Stimulated activated CD4-positive, alpha-beta T cell treated with anti-CD3 and anti-CD28 coated beads, Interleukin-12 subunit alpha, Interleukin-12 subunit beta, amount 100 ng/mL, for 4 hours (primary cell): ENCODE results near the gene PRCD.

Source experiments
- DNase-seq: peaks from one replicate; pipeline ENCODE4 v3.0.0-alpha.2; 2020

The PRCD gene

GRCh38 chr17:76575570-76575969, 35.7 kb downstream of the PRCD start:
- DNase-seq = no peak

DNA sequence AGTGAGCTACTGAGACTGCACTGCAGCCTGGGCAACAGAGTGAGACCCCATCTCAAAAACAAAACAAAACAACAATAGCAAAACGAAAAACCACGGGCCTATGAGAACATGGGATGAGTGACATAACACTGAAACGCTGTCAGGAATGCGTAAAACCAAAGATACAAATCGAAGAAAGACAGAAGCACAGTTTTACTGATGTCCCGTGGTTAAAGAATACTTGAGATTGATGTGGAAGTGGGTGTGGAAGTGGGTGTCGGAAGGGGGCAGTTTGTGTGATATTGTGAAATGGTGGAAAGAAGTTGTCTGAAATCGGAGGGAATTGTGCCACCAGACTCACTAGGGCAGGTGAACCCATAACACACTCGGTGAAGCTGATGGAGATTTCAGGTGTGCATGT, 36.3 kb downstream of the PRCD start:
- no peak for DNase-seq

DNA sequence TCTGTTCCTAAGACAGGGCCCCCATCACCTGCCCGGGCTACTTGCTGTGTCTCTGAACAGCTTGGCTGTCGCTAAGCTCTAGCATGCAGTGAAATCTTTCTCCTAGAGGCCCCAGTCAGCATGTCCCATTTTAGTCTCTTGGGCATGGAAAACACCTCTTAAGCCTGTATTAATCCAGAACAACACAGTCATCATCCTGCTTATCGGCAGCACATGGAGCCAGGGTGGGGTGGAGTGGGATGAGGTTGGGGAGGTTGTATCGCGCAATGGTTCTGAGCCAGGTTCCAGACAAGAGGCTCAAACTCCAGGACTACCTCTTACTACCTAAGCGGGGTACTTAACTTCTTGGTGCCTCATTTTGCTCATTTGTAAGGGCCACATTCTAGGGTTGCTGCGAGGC, 38.0 kb downstream of the PRCD start:
- no peak for DNase-seq

- DNase-seq = no peak
Observed at GRCh38 chr17:76578376-76578775, 38.5 kb downstream of the PRCD start.

DNA sequence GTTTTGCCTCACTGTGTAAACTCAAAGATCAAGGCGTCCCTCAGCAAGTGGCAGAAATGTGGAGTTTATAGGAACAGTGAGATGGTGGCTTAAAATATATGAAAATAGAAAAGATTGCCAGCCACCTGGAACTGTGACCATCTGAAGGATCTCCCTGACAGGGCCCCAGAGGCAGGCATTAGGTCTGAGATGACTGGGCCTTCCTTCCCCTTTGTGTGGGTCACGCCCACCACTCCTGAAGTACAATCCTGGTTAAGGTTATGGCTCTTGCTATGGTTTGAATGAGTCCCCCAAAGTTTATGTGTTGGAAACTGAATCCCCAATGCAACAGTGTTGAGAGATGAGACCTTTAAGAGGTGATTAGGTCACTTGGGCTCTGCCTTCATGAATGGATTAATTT, 39.4 kb downstream of the PRCD start:
- no peak for DNase-seq

GRCh38 chr17:76581515-76581914, 41.7 kb downstream of the PRCD start:
- no peak for DNase-seq

GRCh38 chr17:76582660-76583059, 42.8 kb downstream of the PRCD start:
- no peak for DNase-seq

GRCh38 chr17:76584427-76585032, 44.7 kb downstream of the PRCD start:
- DNase-seq = no peak

- no peak for DNase-seq
Observed at GRCh38 chr17:76585033-76585648, 45.3 kb downstream of the PRCD start.

- DNase-seq = no peak
Observed at GRCh38 chr17:76585649-76586593, 46.1 kb downstream of the PRCD start, which contains the start of gene ST6GALNAC2. Gene ST6GALNAC2, minus strand, starts transcription at chr17:76585860. Its CDS starts 52 bp downstream, at chr17:76585808.

- DNase-seq = no peak
Observed at GRCh38 chr17:76586741-76587487, 47.1 kb downstream of the PRCD start.

- DNase-seq = no peak
Observed at GRCh38 chr17:76588182-76588581, 48.3 kb downstream of the PRCD start.

DNA sequence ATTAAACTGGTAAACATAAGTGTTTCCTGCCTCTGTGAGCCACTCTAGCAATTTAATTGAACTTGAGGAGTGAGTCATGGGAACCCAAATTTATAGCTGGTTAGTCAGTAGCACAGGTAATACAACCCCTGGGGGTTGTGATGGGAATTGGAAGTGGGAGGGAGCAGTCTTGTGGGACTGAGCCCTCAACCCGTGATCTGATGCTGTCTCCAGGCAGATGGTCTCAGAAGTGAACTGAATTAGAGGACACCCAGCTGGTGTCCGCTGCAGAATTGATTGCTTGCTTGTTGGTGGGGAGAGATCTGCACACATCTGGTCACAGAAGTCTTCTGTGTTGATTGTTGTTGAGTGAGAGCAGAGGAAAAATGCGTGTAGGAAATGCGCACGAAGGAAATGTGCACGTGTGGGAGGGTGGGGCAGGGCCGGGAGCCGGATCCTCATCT, 53.6 kb downstream of the PRCD start:
- DNase-seq = no peak

GRCh38 chr17:76593959-76594358, 54.1 kb downstream of the PRCD start:
- DNase-seq = no peak

DNA sequence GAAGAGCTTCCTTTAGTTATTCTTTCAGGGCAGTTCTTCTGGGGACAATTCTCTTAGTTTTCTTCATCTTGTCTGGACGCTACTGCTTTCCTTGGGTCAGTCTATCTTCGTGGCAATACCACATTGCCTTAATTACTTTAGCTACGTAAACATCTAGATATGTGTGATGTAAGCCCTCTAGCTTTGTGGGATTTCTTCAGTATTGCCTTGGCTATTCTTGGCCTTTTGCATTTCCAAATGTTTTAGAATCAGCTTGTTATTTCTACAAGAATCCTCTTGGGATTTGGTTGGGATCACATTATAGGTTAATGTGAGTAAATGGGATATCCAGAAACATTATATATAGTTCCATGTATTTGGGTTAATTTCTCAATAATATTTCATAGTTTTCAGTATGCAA, 54.8 kb downstream of the PRCD start:
- no peak for DNase-seq
